HEK293T (cell line): ENCODE results near the gene SLC25A22.

Experiments used
- CTCF ChIA-PET: fragments of 350-600 bp; formaldehyde crosslinking; extraction: SDS; loops from one replicate; lab custom pipeline; 2021; ENCODE audit warnings: antibody characterized with exemption, inconsistent platforms; lab: Yijun Ruan, JAX
- POLR2A ChIA-PET: fragments of 350-600 bp; formaldehyde crosslinking; extraction: SDS; loops from one replicate; lab custom pipeline; 2020; ENCODE audit warnings: antibody characterized with exemption, inconsistent platforms; lab: Yijun Ruan, JAX
- DNase-seq: peaks from one replicate; pipeline ENCODE4 v3.0.0; 2012; ENCODE audit warnings: mixed read lengths; ENCODE audit errors: extremely low spot score
- ARNT ChIP-seq: fragments of 450-650 bp; IDR thresholded peaks from 2 replicates; pipeline ENCODE4 v1.6.1; 2017; ENCODE audit warnings: mild to moderate bottlenecking
- BHLHE40 ChIP-seq: fragments of 450-650 bp; IDR thresholded peaks from 2 replicates; pipeline ENCODE4 v1.6.1; 2016; ENCODE audit warnings: mild to moderate bottlenecking, moderate library complexity, borderline replicate concordance
- CTBP1 ChIP-seq: fragments of 450-650 bp; IDR thresholded peaks from 2 replicates; pipeline ENCODE4 v1.6.1; 2016; ENCODE audit warnings: borderline replicate concordance
- ELF4 ChIP-seq: fragments of 450-650 bp; IDR thresholded peaks from 2 replicates; pipeline ENCODE4 v1.6.1; 2017; ENCODE audit warnings: antibody characterized with exemption
- FOXA1 ChIP-seq: fragments of 450-650 bp; IDR thresholded peaks from 2 replicates; pipeline ENCODE4 v1.6.1; 2016; ENCODE audit warnings: mild to moderate bottlenecking
- FOXK2 ChIP-seq: fragments of 450-650 bp; IDR thresholded peaks from 2 replicates; pipeline ENCODE4 v1.6.1; 2016; ENCODE audit warnings: mild to moderate bottlenecking
- FOXM1 ChIP-seq: fragments of 450-650 bp; IDR thresholded peaks from 2 replicates; pipeline ENCODE4 v1.6.1; 2017; ENCODE audit warnings: mild to moderate bottlenecking, borderline replicate concordance
- HDGF ChIP-seq: fragments of 450-650 bp; IDR thresholded peaks from 2 replicates; pipeline ENCODE4 v1.6.1; 2017; ENCODE audit warnings: antibody characterized with exemption, borderline replicate concordance
- L3MBTL2 ChIP-seq: fragments of 450-650 bp; conservative IDR thresholded peaks from 2 replicates; pipeline ENCODE4 v1.6.1; 2016; ENCODE audit warnings: mild to moderate bottlenecking
- LEF1 ChIP-seq: fragments of 450-650 bp; IDR thresholded peaks from 2 replicates; pipeline ENCODE4 v1.6.1; 2017; ENCODE audit warnings: mild to moderate bottlenecking, borderline replicate concordance
- NFRKB ChIP-seq: fragments of 450-650 bp; IDR thresholded peaks from 2 replicates; pipeline ENCODE4 v1.6.1; 2016; ENCODE audit warnings: mild to moderate bottlenecking, moderate library complexity
- PKNOX1 ChIP-seq: fragments of 450-650 bp; IDR thresholded peaks from 2 replicates; pipeline ENCODE4 v1.6.1; 2016
- SP1 ChIP-seq: fragments of 450-650 bp; IDR thresholded peaks from 2 replicates; pipeline ENCODE4 v1.6.1; 2017
- SUZ12 ChIP-seq: fragments of 450-650 bp; IDR thresholded peaks from 2 replicates; pipeline ENCODE4 v1.6.1; 2016; ENCODE audit warnings: mild to moderate bottlenecking
- TARDBP ChIP-seq: fragments of 450-650 bp; IDR thresholded peaks from 2 replicates; pipeline ENCODE4 v1.6.1; 2016
- ZNF384 ChIP-seq: fragments of 450-650 bp; IDR thresholded peaks from 2 replicates; pipeline ENCODE4 v1.6.1; 2016

The SLC25A22 gene

GRCh38 chr11:839875-840617, 42.0 kb upstream of the SLC25A22 start:
- ChIA-PET POLR2A (interaction anchor here (0.8 to 5.4 kb wide), 3 partner anchors 9 to 62 kb away, joined by 3 to 63 read pairs (median 7); partner anchors contain the start of genes CD151, CRACR2B and PNPLA2), CTCF (no interaction called here)
- TF ChIP-seq ELF4, result no peak
- no peak for TF ChIP-seq L3MBTL2
- no peak for TF ChIP-seq ZNF384
- TF ChIP-seq HDGF, result no peak
- TF ChIP-seq FOXM1, result no peak
- TF ChIP-seq CTBP1, result no peak
- no peak for TF ChIP-seq FOXK2
- DNase-seq, result no peak

DNA sequence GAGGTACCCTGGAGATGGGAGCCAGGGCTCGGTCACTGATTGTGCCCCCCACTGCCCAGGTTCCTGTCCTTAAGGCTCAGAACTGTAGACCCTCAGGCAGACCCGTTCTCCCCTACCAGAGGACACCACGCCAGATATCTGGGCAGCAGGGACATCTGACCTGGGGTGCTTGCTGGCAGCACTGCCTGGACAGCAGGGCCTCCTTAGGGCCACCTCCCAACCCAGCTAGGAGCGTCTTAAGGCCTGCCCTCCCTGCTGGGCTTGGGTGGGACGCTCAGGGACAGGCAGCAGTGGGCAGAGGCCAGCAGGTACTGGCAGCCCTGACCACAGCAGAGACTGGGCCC, 41.2 kb upstream of the SLC25A22 start:
- no peak for DNase-seq
- TF ChIP-seq PKNOX1 (no peak), BHLHE40 (no peak), FOXM1 (no peak), ARNT (no peak), FOXA1 (no peak), LEF1 (no peak), SP1 (no peak), ZNF384 (no peak), HDGF (no peak), L3MBTL2 (no peak), ELF4 (no peak), SUZ12 (no peak), NFRKB (no peak), TARDBP (no peak), FOXK2 (no peak)
- CTCF ChIA-PET, result no interaction called here
- POLR2A ChIA-PET, result no interaction called here

GRCh38 chr11:838441-839279, 40.6 kb upstream of the SLC25A22 start:
- CTCF ChIA-PET, result no interaction called here
- POLR2A ChIA-PET, result interaction anchor here (0.9 to 1.5 kb wide), 2 partner anchors 20 to 29 kb away, joined by 3 read pairs; partner anchors contain the start of genes PNPLA2 and RPLP2
- DNase-seq, result no peak
- TF ChIP-seq ARNT (no peak), L3MBTL2 (peak; percentile 49), SP1 (no peak), FOXM1 (no peak), SUZ12 (no peak), HDGF (no peak)

DNA sequence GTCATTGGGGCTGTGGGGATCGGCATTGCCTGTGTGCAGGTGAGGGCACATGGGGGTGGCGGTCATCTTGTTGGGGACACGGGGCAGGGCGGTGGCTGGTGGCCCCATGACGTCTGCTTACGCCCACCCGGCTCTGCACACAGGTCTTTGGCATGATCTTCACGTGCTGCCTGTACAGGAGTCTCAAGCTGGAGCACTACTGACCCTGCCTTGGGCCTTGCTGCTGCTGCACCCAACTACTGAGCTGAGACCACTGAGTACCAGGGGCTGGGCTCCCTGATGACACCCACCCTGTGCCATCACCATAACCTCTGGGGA, 39.9 kb upstream of the SLC25A22 start:
- no peak for DNase-seq
- ChIA-PET POLR2A (interaction anchor here (0.9 to 1.5 kb wide), 2 partner anchors 19 to 29 kb away, joined by 3 read pairs; partner anchors contain the start of genes PNPLA2 and RPLP2), CTCF (no interaction called here)
- TF ChIP-seq LEF1, result no peak
- no peak for TF ChIP-seq HDGF

- ChIA-PET POLR2A (interaction anchor here (0.9 to 1.5 kb wide), 2 partner anchors 18 to 28 kb away, joined by 3 read pairs; partner anchors contain the start of genes PNPLA2 and RPLP2), CTCF (interaction anchor here (0.7 kb wide), 1 partner anchor 41 kb away, joined by 3 read pairs; no protein-coding TSS in a partner anchor)
- no peak for DNase-seq
Observed at GRCh38 chr11:837189-837989, 39.3 kb upstream of the SLC25A22 start.

GRCh38 chr11:836700-837099, 38.6 kb upstream of the SLC25A22 start:
- TF ChIP-seq L3MBTL2 (no peak), ARNT (no peak), FOXA1 (no peak), SP1 (no peak), ZNF384 (no peak), NFRKB (no peak)
- CTCF ChIA-PET, result interaction anchor here (0.7 kb wide), 1 partner anchor 40 kb away, joined by 3 read pairs; no protein-coding TSS in a partner anchor
- DNase-seq, result no peak
- POLR2A ChIA-PET, result no interaction called here

More at GRCh38 chr11:837189-837989, 39.3 kb upstream of the SLC25A22 start:
- TF ChIP-seq ELF4 (no peak), FOXK2 (no peak), LEF1 (no peak), ARNT (no peak), NFRKB (no peak), SP1 (no peak), HDGF (no peak)

DNA sequence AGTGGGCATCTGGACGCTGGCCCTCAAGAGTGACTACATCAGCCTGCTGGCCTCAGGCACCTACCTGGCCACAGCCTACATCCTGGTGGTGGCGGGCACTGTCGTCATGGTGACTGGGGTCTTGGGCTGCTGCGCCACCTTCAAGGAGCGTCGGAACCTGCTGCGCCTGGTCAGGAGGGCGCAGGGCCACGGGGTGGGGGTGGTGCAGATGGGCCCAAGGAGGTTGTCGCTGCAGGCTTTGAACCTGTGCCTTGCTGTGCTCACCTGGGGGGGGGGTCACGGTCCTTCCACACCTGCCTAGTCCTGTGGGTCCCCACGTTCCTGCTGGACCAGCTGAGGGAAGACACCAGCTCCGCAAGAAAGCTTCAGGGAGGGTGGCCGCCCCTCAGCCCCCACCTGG, 38.2 kb upstream of the SLC25A22 start:
- no peak for TF ChIP-seq LEF1
- no peak for TF ChIP-seq L3MBTL2
- CTCF ChIA-PET, result no interaction called here
- DNase-seq, result no peak
- POLR2A ChIA-PET, result no interaction called here
